ENCODE results near the gene SMIM41.

DNA sequence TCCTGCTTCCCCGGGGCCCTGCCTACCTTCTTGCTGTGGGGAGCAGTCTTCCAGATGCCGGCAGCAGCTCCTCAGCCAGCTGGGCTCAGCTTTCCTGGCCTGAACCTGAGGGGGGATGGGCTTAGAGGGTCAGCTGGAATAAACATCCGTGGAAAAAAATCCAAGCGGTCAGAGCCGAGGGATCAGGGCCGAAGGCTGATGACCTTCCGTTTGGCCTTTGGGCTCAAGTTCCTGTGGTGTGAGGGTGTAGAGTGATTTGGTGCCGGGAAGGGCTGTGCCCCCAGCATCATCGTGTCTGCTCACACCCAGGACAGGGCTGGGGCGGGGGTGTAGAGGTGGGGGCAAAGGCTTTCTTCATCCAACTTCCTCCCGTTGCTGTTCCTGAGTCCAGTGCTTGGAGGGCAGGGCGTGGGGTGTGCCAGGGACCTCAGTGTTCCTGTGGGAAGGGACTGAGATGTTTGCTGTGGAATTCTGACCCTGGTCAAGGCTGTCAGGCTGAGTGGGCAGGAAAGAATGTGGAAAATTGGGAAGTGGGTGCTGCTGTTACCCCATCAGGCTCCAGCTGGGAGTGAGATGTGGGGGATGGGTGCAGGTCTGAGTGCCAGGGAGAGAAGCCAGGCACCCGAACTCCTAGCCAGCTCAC, 2.6 kb downstream of the SMIM41 start:
- TF ChIP-seq CTCF (conservative IDR thresholded peaks at IDR 0.05 in 1 of 2, IDR thresholded peaks at IDR 0.05 in 1 of 2; ENCODE audit: low read depth in 1 of 2, low read length in 2 of 2) (no peak), EZH2 (IDR thresholded peaks at IDR 0.05; ENCODE audit: low read length, missing control alignments) (no peak)
